Measurements from ENCODE around the gene GNAI1. TPM values are rescaled to one million over a fixed set of nuclear protein-coding genes. Genes with fewer than 3 reads are reported as not detected.

Gene GNAI1
- total RNA-seq, 1 donor from 2014 or later, result 179 TPM

DNA sequence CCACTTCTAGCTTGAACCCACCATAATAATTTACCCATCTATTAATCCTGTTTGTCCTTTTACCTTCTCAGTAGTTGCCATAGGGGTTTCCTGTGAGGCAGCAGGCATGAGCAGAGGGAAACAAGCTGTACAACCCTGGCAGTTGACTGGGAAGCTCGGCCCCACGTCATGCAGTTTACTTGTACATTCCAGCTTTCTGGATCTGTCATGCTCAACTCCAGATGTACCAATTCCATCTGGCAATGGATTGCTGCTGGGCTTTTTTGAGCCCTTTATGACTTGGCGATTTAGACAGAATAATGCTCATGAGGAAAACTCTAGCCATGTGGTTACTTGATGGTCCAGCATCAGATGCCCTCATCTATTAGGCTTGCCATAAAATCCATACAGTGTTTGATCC lies 112.5 kb downstream of the GNAI1 start:
- no peak for DNase-seq (ENCODE audit: low spot score)

DNA sequence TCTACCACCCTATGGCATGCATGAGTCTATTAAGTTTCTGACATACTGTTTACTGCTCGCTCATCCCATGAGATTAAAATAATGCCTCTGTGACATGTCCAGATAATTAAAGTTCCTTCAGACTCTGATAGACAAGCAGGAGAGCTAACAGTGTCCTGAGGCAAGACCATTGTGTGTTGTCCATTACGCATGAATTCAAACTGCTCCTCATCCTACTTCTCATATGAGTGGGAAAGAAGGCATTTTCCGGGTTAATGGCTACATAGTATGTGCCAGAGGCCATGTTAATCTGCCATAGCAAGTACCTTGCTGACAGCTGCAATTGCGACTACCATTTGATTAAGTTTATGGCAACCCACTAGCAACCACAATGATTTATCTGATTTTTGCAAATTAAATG lies 113.3 kb downstream of the GNAI1 start:
- no peak for DNase-seq (ENCODE audit: low spot score)

DNA sequence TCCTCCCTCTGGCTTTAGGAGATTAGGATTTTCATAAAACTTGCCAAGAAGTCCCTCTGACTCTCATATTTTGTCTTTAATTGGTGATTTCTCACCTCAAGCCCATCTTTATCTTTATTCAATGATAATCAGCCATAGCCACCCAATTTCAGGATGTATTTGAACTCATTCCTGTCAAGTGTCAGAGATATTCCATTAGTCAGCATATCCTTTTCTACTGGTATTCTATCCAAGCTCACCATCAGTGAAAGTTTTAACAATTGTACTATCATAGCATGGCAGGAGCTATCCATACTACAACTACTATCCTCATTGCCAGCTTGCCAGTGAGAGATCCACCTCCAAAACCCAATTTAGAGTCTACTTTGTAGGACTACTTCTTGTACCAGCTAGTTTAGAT lies 114.6 kb downstream of the GNAI1 start:
- DNase-seq (ENCODE audit: low spot score), result no peak

DNA sequence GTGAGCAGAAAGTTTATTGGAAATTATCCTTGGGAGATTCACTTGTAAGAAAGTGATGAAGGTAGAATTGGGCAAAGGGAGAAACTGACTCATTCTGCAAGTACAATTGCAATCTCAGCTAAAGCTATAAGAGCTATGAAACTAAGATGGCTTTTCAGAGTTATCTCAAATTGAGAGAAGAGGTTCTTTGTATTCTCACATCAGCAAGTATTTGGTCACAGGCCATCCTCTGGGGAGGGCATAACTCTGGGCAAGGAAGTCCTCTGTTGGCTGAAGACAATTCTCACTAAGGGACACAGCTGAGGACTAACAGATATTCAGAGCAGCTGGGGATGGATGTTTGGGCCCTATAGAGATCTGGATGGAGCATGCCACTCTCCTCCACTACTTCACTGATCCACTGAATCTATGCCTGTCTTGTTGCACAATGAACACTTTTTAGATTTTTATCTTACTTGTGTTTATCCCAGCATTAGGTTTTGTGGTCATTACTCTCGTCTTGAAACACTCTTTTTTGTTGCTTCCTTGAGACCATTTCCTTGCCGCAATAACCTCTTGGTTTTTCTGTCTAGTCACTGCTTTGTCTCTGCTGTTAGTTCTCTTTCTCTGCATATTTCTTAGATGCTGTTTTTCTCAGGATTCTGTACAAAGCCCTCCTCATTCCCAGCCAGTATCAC lies 115.1 kb downstream of the GNAI1 start:
- no peak for DNase-seq (ENCODE audit: low spot score)

DNA sequence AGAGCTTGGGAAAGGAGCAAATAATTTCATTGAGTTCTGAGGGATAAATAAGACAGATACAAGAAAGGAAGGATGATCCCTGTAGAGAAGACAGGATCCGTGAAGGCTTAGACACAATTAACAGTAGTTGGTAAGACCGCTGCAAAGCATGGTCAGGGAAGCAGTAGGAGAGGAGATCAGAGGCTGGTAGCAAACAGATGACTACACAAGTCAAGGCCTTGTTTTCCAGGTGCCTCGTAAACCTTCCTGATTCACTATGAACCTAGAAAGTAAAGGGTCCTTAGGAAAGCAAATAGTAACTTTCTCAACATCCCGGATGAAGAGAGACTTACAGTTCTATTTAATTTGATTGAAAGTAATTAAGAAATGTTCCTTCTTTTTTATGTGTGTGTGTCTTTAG lies 118.6 kb downstream of the GNAI1 start:
- DNase-seq (ENCODE audit: low spot score), result no peak

DNA sequence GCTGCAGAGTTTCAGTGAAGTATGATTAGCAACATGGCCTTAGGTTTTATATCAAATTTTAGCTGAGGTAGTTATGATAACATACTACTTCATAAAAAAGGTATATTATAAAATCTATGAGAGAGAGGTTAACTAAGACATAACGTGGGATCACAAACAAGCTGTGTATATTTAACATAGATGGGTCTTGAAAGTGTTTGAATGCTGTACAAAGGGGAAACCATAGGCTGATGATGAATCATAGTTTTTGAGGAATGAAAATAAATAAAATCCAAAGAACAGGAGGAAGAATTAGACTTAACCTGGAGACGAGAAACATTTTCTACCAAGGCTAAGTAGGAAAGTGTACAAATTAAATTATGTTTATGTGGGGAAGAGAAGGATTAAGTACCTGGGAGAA lies 119.0 kb downstream of the GNAI1 start:
- DNase-seq (ENCODE audit: low spot score), result no peak

DNA sequence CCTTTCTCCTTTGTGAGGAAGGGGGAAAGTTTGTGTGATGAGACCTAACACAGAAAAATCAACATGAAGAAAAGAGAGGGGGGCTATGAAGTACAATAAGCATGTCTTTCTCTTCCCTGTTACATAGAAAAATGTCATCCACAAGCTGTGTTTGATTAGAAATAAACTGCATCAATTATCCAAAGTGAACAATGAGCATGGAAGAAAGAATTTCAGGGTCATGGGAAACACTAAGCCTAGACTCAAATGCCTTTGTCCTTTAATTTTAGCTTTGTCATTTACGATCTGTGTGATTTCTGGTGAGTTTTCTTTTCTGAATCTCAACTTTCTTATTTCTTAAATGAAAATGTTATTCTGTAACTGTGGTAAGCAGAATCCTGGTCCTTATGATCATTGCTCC lies 121.0 kb downstream of the GNAI1 start:
- DNase-seq (ENCODE audit: low spot score), result no peak

DNA sequence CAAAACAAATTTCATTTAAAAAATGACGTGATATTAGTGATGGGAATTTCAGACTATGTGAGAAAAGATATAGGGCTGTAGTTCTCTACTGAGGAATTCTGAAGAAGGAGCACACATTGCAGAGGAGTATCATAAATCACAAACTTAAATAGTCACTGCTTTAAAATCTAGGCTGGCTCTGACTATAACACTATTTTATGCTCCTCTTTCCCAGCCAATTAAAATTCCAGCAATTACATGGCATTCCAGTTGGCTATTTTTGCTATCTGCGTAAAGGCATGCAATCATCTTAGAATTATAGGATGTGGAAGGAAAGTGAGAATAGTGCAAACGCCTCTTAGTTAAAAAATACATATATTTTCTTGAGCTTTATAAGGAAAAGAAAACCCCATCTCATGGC lies 123.1 kb downstream of the GNAI1 start:
- DNase-seq (ENCODE audit: low spot score), result no peak

DNA sequence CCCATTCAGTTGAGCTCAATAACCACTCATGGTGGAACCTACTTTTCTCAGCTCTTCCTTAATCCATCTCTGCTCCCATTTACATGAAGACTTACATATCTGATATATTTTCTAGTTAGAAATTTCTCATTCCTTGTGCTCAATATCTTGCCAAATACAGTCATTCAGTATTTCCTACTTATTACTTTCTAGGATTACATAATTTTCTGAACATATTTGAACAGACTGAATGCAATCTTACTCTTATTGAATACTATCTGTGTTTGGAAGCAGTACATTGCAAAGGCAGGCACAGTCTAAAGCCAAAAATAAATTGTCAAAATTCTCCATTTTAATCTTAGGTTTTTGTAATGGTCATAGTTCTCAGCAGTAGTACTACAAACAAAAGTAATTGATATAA lies 126.0 kb downstream of the GNAI1 start:
- DNase-seq (ENCODE audit: low spot score), result no peak

DNA sequence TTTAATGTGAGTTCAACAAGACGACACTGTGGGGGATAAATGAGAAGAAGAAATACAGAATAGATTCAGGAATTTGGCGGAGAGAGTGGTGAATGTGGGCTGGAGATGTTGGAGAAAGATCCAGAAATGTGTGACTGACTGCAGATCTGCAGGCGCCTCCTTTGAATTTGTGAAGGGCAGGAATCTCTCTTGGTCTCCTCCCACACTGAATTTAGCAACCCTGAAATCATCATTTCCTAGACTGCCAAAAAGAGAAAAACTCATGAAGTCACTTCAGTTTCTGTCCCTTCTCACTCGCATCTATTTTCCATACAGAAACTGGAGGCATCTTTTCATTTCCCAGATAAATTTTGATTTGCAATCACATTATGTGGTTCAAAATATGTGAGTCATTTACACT lies 128.7 kb downstream of the GNAI1 start:
- no peak for DNase-seq (ENCODE audit: low spot score)

DNA sequence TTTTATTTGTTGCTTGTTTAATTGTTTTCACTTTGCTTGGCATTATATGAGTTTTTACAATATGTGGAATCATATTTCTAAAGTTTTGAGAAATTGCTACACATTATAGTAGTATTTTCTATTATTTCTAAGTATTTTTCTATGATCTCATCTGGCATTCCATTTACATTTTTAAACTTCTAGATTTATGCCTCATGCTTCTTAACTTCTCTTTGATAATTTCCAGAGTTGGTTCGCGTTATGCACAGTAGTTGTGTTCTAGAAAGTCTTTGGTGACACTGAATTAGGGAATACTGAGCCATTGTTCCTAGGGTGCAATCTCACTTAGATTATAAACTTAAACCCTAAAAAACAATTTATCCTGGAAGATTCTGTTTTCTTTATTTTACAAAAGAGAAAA lies 129.2 kb downstream of the GNAI1 start:
- DNase-seq (ENCODE audit: low spot score), result no peak

DNA sequence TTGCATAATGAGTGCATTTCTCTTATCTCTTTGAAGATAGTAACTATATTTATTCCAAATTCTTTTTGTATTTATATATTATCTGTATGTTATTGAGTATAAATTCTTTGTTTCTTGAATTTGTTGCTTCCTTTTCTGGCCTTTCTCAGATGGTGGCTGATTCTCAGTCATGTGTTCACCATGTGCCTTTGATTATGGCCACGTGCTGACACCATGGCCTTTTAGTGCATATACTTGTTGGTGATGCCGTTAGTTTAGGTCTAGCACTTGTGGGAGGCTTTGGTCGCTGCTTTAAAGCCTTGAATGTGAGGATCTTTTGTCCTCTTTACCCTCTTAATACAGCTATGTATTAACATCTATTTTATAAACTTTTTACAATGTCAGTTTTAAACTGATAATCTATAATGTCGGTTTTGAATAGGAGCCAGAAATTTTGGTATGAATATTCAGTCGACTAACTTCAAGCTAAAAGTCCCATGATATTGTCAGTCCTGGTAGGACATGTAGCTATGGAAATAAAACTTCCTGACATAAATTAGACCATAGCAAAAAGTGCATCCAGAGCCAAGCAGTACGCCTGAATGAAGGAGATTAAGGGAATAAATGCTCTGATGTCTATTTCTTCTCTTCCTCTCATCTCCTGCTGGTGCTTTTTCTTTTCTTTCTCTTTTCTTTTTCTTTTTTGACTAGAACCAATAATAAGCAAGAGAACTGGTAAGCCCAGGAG lies 130.3 kb downstream of the GNAI1 start:
- DNase-seq (ENCODE audit: low spot score), result no peak

DNA sequence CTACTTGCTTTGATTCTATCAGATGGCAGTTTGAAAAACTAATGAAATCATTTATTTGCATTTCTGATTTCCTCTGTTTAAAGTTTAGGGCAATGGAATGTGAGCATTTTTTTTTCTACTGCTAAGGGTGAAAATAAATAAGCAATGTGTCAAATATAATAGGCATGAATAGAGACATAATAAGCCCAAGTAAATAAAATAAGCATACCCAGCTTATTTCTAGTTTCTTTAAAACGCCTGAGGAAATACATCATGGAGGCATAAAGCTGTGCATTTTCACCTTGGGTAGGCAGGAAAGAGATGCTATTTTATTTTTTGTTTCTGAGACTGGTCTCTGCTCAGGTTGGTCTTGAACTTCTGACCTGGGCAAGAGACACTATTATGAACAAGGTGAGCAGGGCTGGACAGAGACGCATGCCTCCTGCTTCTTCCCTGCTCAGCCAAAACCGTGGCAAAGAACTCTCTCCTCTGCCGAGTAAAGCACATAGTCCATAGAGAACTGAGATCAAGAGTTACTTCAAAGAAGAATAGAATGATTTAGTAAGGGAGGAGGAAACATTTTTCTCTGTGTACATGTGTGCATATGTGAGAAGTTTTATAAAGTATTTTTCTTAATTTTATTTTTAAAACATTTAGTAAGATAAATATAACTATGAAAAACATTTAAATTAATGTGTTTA lies 138.1 kb downstream of the GNAI1 start:
- no peak for DNase-seq (ENCODE audit: low spot score)

DNA sequence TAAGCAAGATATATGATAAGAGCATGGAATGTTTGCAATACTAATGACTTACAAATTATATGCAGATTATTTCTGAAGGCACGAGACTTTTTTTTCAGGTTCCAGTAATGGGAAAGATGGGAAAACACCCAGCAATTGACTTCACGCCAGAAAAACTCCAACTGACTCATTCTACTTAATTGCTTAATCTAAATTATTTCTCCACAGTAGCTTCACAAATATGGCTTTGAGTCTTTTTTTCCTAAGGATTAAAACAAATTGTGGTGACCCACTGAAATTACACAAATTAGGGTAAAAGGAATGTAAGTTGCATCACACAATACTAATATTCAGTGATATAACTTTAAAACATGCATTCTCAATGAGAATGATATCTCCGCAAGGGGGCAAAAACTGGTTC lies 138.7 kb downstream of the GNAI1 start:
- no peak for DNase-seq (ENCODE audit: low spot score)

DNA sequence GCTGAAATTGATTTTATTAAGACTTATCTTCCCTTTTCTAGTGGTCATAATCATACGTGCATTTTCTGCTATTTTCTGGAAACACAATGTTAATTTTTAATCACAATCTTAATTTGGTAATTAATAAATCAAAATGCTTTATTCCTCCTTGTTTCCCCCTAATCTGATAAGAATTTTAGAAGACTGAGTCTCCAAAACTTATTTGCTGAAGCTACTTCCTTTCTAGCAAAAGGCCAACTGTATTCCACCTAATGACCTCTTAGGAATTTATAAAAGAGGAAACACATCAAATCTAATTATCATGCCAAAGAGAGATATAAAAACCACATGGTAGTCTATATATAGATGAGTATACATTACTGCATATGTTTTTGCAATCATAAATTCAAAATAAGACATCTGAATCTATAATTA lies 140.6 kb downstream of the GNAI1 start:
- DNase-seq (ENCODE audit: low spot score), result no peak

All from mesenteric fat pad (tissue), 1 donor.